ENCODE measurements around the gene TUFM.

TUFM gene

DNA sequence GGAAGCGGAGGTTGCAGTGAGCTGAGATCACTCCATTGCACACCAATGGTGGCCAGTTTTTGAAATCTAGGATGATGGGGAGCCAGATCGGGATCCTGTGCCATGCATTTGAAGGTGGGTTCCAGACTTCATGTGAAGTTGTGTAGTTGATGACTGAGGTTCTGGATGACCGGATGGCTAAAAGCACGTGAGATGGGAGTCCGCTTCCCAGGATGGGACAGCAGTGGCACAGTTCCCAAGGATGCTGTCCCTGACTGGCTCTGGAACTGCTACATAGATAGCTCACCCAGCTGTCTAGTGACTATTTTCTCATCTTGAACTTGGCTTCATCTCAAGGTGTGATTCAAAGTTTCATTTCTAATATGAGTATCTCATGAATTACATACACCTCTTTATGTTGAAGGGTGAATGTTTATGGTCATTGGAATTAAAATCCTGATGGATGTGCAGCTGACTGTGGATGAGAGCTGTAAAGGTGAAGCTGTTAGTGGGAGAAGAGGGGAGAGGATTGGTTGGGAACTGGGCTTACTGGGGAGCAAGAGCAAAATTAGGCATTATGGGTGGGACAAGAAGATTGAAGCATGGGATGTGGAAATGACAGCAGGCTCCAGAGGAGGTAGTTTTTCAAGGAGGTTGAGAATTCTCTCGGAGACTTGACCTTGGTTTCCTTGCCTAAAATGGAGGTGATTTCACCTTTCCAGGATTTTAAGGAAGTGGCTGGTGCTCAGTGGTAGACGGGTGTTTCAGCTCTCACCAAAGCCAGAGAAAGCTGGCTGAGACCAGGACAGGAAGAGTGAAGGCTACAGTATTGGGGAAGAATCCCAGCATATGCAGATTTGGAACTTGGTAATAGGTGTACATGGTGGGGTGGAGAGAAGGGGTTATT is 8.2 kb downstream of the TUFM start:
- DNase-seq (ENCODE audit: low read depth): no peak
- H3K4me3 ChIP-seq (replicated peaks; ENCODE audit: low read depth, low read length): no peak overlapping the region
- TF ChIP-seq, protein P1, sequence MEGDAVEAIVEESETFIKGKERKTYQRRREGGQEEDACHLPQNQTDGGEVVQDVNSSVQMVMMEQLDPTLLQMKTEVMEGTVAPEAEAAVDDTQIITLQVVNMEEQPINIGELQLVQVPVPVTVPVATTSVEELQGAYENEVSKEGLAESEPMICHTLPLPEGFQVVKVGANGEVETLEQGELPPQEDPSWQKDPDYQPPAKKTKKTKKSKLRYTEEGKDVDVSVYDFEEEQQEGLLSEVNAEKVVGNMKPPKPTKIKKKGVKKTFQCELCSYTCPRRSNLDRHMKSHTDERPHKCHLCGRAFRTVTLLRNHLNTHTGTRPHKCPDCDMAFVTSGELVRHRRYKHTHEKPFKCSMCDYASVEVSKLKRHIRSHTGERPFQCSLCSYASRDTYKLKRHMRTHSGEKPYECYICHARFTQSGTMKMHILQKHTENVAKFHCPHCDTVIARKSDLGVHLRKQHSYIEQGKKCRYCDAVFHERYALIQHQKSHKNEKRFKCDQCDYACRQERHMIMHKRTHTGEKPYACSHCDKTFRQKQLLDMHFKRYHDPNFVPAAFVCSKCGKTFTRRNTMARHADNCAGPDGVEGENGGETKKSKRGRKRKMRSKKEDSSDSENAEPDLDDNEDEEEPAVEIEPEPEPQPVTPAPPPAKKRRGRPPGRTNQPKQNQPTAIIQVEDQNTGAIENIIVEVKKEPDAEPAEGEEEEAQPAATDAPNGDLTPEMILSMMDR (IDR thresholded peaks at IDR 0.05; ENCODE audit: low read length, missing control alignments): no peak

DNA sequence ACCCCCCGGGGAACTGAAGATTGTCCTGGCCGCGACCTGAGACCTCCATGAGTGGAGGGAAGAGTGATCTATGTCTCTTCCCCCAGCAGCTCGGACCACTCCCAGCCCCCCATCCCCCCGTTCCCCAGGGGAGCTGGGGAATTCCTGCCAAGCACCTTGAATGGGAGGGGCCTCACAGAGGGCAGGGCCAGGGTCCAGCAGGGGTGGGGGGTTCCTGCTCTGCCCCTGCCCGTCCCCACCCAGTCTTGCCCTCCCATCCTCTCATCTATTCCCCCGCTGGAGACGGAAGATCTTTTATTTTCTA is 9.4 kb downstream of the TUFM start:
- TF ChIP-seq, protein P1 (IDR thresholded peaks at IDR 0.05; ENCODE audit: low read length, missing control alignments): no peak
- DNase-seq (ENCODE audit: low read depth): no peak
- no peak overlapping the region for H3K4me3 ChIP-seq (replicated peaks; ENCODE audit: low read depth, low read length)

DNA sequence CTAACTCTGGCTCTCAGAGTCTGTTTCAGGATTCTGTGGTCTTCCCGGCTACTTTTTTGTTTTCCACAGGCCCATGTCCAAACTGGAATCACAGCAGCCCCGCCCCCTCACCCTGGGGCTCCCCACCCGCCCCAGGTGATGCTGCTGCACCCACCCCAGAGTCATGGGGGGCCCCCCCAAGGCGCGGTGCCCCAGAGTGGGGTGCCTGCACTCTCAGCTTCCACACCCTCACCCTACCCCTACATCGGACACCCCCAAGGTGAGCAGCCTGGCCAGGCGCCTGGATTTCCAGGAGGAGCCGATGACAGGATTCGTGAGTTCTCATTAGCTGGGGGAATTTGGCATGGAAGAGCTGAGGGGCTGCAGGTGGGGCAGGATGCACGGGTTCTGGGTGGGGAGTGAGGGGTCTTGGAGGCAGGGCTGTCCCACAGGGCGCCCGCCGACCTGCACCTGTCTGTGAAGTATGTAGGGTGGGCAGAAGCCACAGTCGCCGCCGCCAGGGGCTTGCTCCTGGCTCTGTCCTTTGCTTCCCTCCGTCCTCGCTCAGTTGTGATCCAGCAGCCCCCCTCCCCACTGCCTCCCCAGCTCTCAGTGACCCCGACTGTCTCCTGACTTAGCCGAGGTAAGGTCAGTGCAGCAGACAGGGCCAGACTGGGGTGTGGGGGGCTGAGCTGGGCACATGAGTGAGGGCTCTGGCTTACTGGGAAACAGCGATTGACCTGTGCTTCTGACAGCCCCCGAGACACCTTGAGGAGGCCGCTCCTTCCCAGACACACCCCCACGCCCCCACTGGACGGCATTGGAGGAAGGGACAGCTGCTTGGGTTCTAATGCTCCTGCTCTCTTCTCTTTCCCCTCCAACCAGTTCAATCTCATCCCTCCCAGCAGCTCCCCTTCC is 10.0 kb downstream of the TUFM start:
- H3K4me3 ChIP-seq (replicated peaks; ENCODE audit: low read depth, low read length): no peak overlapping the region
- TF ChIP-seq, protein P1 (IDR thresholded peaks at IDR 0.05; ENCODE audit: low read length, missing control alignments): no peak
- no peak for DNase-seq (ENCODE audit: low read depth)

DNA sequence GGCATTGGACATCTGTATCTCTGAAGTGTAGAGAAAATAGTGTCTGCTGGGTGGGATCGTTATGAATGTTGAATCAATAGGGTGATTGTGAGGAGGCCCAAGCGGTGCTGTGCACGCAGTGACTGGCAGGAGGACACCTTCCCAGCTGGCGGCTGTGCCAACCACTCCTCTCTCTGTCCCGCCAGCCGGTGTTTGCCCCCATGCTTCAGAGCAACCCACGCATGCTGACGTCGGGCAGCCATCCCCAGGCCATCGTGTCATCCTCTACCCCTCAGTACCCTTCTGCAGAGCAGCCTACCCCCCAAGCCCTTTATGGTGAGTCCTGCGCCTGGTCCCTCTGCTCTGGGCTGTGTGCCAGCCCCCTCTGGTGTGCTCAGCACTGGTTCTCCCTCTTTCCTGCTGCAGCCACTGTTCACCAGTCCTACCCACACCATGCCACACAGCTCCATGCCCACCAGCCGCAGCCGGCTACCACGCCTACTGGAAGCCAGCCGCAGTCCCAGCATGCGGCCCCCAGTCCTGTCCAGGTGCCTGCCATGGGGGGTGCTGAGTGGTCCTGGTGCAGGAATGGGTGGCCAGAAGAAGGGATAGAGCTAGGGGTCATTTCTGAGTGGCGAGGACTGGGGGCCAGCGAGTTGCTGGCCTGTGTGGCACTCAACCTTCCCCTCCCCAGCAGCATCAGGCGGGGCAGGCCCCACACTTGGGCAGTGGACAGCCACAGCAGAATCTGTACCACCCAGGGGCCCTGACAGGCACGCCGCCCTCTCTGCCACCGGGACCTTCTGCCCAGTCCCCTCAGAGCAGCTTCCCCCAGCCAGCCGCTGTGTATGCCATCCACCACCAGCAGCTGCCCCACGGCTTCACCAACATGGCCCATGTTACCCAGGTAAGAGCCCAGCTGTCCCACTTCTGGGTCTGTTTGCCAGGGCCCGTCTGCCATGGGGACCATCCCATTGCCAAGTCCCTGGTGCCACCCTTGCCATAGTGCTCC is 11.0 kb downstream of the TUFM start:
- no peak for DNase-seq (ENCODE audit: low read depth)
- TF ChIP-seq, protein P1 (IDR thresholded peaks at IDR 0.05; ENCODE audit: low read length, missing control alignments): no peak
- no peak overlapping the region for H3K4me3 ChIP-seq (replicated peaks; ENCODE audit: low read depth, low read length)

DNA sequence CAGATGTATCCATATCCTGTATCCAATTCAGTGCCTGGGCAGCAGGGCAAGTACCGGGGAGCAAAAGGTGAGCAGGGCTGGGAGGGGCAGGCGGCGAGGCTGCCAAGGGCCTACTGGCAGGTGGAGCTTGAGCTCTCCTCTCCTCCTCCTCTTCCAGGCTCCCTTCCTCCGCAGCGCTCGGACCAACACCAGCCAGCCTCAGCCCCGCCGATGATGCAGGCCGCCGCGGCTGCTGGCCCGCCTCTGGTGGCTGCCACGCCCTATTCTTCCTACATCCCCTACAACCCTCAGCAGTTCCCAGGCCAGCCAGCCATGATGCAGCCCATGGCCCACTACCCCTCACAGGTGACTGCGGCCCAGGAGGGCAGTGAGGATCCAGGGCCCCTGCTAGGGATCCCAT is 11.8 kb downstream of the TUFM start:
- H3K4me3 ChIP-seq (replicated peaks; ENCODE audit: low read depth, low read length): no peak overlapping the region
- TF ChIP-seq, protein P1 (IDR thresholded peaks at IDR 0.05; ENCODE audit: low read length, missing control alignments): no peak
- DNase-seq (ENCODE audit: low read depth): no peak

DNA sequence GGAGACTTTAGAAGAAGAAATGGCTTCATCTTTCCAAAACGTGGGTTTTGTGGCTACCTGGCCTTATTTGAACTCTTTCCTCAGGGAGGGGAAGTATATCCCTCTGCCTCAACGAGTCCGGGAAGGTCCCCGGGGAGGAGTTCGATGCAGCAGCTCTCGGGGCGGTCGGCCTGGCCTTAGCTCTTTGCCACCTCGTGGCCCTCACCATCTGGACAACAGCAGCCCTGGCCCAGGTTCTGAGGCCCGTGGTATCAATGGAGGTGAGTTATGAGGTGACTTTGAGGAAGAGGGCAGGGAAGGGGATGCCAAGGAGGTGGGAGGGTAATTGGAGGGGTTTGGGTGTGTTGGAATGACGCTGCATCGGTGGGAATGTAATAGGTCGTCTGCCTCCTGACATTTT is 15.6 kb downstream of the TUFM start:
- DNase-seq (ENCODE audit: low read depth): no peak
- no peak overlapping the region for H3K4me3 ChIP-seq (replicated peaks; ENCODE audit: low read depth, low read length)
- TF ChIP-seq, protein P1 (IDR thresholded peaks at IDR 0.05; ENCODE audit: low read length, missing control alignments): no peak

Measured in fibroblast of pulmonary artery (primary cell).